ENCODE measurements around the gene HHAT. TPM values are rescaled to one million over a fixed set of nuclear protein-coding genes. Genes with fewer than 3 reads are reported as not detected.

The HHAT gene
- total RNA-seq, 1 donor from 2014 or later = 2.3 TPM

- no peaks in the 10 kb centered on the region for H3K36me3 Mint-ChIP-seq (ENCODE audit: unreplicated experiment)
- DNase-seq = no peak
- peaks cover 4% of the 10 kb centered on the region for H3K9me3 Mint-ChIP-seq (ENCODE audit: unreplicated experiment)
- no peak overlapping the region for H3K27ac Mint-ChIP-seq (ENCODE audit: unreplicated experiment)
- H3K27me3 Mint-ChIP-seq (ENCODE audit: unreplicated experiment) = no peaks in the 10 kb centered on the region
- TF ChIP-seq CTCF (IDR thresholded peaks at IDR 0.05; ENCODE audit: partially characterized antibody, unreplicated experiment) = no peak
- peaks cover 9% of the 10 kb centered on the region for H3K4me1 Mint-ChIP-seq (ENCODE audit: low read depth, unreplicated experiment)
- no peak overlapping the region for H3K4me3 Mint-ChIP-seq (ENCODE audit: unreplicated experiment)
Measured at GRCh38 chr1:210700083-210700482, 371.4 kb downstream of the HHAT start.

- Mint-ChIP-seq H3K4me1 (ENCODE audit: low read depth, unreplicated experiment) (peaks cover 9% of the 10 kb centered on the region), H3K27ac (ENCODE audit: unreplicated experiment) (no peak overlapping the region)
Measured at GRCh38 chr1:210700511-210700910, 371.8 kb downstream of the HHAT start.

GRCh38 chr1:210702506-210702905, 373.8 kb downstream of the HHAT start:
- H3K4me3 Mint-ChIP-seq (ENCODE audit: unreplicated experiment) = no peak overlapping the region
- peaks cover 6% of the 10 kb centered on the region for H3K4me1 Mint-ChIP-seq (ENCODE audit: low read depth, unreplicated experiment)
- H3K27ac Mint-ChIP-seq (ENCODE audit: unreplicated experiment) = no peak overlapping the region
- no peaks in the 10 kb centered on the region for H3K27me3 Mint-ChIP-seq (ENCODE audit: unreplicated experiment)
- H3K36me3 Mint-ChIP-seq (ENCODE audit: unreplicated experiment) = no peaks in the 10 kb centered on the region
- DNase-seq = no peak
- peaks cover 5% of the 10 kb centered on the region for H3K9me3 Mint-ChIP-seq (ENCODE audit: unreplicated experiment)
- TF ChIP-seq CTCF (IDR thresholded peaks at IDR 0.05; ENCODE audit: partially characterized antibody, unreplicated experiment) = no peak

More at GRCh38 chr1:210700511-210700910, 371.8 kb downstream of the HHAT start:
- no peaks in the 10 kb centered on the region for H3K36me3 Mint-ChIP-seq (ENCODE audit: unreplicated experiment)
- no peak for TF ChIP-seq CTCF (IDR thresholded peaks at IDR 0.05; ENCODE audit: partially characterized antibody, unreplicated experiment)
- no peak overlapping the region for H3K4me3 Mint-ChIP-seq (ENCODE audit: unreplicated experiment)
- peaks cover 4% of the 10 kb centered on the region for H3K9me3 Mint-ChIP-seq (ENCODE audit: unreplicated experiment)
- H3K27me3 Mint-ChIP-seq (ENCODE audit: unreplicated experiment) = no peaks in the 10 kb centered on the region
- no peak for DNase-seq

GRCh38 chr1:210703593-210703992, 374.9 kb downstream of the HHAT start:
- Mint-ChIP-seq H3K4me1 (ENCODE audit: low read depth, unreplicated experiment) (peaks cover 4% of the 10 kb centered on the region), H3K9me3 (ENCODE audit: unreplicated experiment) (peaks cover 3% of the 10 kb centered on the region), H3K27me3 (ENCODE audit: unreplicated experiment) (no peaks in the 10 kb centered on the region), H3K36me3 (ENCODE audit: unreplicated experiment) (no peaks in the 10 kb centered on the region), H3K4me3 (ENCODE audit: unreplicated experiment) (no peak overlapping the region), H3K27ac (ENCODE audit: unreplicated experiment) (no peak overlapping the region)
- TF ChIP-seq CTCF (IDR thresholded peaks at IDR 0.05; ENCODE audit: partially characterized antibody, unreplicated experiment) = no peak
- DNase-seq = no peak

GRCh38 chr1:210705086-210705485, 376.4 kb downstream of the HHAT start:
- no peaks in the 10 kb centered on the region for H3K36me3 Mint-ChIP-seq (ENCODE audit: unreplicated experiment)
- no peak for DNase-seq
- H3K27ac Mint-ChIP-seq (ENCODE audit: unreplicated experiment) = no peak overlapping the region
- TF ChIP-seq CTCF (IDR thresholded peaks at IDR 0.05; ENCODE audit: partially characterized antibody, unreplicated experiment) = no peak
- H3K4me1 Mint-ChIP-seq (ENCODE audit: low read depth, unreplicated experiment) = peaks cover 4% of the 10 kb centered on the region
- peaks cover 3% of the 10 kb centered on the region for H3K9me3 Mint-ChIP-seq (ENCODE audit: unreplicated experiment)
- H3K27me3 Mint-ChIP-seq (ENCODE audit: unreplicated experiment) = no peaks in the 10 kb centered on the region
- no peak overlapping the region for H3K4me3 Mint-ChIP-seq (ENCODE audit: unreplicated experiment)
